T-helper 1 cell treated with Interleukin-12 subunit alpha and Interleukin-12 subunit beta and Interleukin-4 antibody, amounts not matched to agents 30 ng/mL and 1 ng/mL, for 36 hours (primary cell): ENCODE data around the gene MAGEF1. TPM values are rescaled to one million over a fixed set of nuclear protein-coding genes. Genes with fewer than 3 reads are reported as not detected.

Source experiments
- intact Hi-C: fragments of 100-400 bp; cut with micrococcal nuclease; formaldehyde crosslinking; loops from one replicate; pipeline ENCODE4 v1.15.1; 2024
- total RNA-seq: library from RNA; stranded (reverse); gene quantifications from 2 replicates; pipeline ENCODE4 v1.2.3, GENCODE V29; 2022

The MAGEF1 gene, protein sequence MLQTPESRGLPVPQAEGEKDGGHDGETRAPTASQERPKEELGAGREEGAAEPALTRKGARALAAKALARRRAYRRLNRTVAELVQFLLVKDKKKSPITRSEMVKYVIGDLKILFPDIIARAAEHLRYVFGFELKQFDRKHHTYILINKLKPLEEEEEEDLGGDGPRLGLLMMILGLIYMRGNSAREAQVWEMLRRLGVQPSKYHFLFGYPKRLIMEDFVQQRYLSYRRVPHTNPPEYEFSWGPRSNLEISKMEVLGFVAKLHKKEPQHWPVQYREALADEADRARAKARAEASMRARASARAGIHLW
- 8.6 and 9.0 TPM in 2 replicates for total RNA-seq

DNA sequence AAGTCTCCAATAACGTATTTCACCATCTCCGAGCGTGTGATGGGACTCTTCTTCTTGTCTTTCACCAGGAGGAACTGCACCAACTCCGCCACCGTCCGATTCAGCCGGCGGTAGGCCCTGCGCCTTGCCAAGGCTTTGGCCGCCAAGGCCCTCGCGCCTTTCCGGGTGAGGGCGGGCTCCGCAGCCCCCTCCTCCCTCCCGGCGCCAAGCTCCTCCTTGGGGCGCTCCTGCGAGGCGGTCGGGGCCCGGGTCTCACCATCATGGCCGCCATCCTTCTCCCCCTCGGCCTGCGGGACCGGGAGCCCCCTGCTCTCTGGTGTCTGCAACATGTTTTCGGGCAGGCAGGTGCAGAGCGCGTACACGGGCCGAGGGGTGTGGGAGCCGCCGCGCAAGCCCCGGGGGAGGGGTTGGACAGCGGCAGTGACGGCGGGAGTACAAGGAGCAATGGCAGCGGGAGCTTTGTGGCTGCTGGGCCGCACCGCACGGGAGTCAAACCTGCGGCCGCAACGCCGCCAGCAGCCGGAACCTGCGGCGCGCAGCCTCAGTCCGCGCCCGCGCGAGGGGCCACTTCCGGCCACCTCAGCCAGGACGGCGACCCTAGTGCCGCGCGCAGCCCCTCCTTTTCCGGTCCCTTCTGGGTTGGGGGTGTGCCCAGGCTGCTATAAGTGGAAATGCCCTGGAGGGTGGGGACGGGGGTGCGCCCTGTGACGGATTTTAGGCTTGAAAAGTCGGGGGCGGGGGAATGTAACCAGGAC lies at the start of gene MAGEF1:
Gene MAGEF1 (minus strand): TSS at position 572 of the 755 bp plus-strand sequence. CDS start 243 bp downstream, at position 329.
- intact Hi-C loops, result loop anchor here (1.0 to 5.0 kb wide), 12 partner anchors 16 to 829 kb away; partner anchors contain the start of genes ABCC5, CLCN2, EIF2B5 and EPHB3

DNA sequence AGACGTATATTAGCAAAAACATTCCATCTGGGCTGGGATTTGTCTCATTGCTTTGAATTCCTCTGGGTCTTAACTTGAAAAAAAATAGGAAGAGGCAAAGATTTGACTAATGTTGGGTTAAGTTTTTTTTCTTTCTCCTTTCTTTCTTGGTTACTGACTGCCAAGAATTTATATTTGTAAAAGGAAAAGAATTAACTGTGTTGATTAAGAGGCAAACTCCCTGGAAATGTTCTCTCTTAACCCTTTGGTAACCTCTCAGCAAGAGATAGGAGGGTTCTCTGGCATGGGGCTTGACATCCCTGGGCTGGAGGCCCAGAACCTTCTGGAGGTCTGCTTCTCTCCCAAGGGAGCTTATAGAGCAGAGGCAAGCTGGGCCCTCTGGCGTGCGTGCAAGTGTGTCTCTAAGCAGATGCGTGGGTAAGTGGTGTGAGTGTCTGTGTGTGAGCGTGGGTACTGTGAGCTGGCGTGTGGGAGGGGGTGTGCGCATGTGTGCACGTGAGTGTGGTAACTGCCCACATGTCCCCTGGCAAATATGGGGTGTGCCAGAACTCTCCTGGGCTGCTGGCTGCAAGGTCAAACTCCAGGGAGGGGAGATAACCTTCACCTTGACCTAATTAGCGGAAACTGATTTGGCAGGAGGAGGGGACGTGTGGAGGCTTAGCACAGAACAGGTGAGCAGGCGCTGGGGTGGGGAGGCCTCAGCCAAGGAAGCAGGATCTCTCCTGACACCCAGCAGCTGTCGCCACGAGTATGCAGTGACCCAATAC lies 49.4 kb upstream of the MAGEF1 start:
- intact Hi-C loops, result no loop called here

DNA sequence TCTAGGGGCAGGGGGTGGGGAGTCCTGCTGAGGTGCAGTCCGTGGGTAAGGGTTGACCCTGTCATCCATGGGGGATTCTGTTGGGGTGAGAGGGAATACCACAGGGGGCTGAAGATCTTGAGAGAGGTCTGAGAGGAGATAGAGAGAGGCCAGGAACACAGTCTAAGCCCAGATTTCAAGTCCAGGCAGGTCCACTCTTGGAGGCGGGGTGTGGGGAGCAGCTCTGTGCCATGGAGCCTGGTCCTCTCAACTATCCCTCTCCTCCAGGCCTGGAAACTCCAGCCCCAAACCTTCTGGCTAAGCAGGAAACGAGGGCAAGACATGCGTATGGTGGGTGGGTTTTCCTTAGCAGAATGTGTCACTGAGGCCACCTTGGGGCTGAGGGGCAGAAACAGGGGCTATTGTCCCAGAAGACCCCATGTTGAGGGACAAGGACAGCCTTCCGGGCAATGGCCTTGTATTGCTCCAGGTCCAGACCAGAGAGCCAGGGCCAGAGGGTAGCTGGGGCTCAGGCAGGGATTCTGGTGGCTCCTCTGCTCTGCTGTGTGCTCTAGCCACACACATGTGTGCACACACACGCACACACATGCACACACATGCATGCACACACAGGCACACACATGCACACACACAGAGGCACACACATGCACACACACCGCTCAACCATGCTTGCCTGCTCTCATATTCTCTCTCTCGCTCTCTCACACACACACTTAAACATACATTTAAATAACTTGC lies 48.6 kb upstream of the MAGEF1 start:
- intact Hi-C loops, result no loop called here

DNA sequence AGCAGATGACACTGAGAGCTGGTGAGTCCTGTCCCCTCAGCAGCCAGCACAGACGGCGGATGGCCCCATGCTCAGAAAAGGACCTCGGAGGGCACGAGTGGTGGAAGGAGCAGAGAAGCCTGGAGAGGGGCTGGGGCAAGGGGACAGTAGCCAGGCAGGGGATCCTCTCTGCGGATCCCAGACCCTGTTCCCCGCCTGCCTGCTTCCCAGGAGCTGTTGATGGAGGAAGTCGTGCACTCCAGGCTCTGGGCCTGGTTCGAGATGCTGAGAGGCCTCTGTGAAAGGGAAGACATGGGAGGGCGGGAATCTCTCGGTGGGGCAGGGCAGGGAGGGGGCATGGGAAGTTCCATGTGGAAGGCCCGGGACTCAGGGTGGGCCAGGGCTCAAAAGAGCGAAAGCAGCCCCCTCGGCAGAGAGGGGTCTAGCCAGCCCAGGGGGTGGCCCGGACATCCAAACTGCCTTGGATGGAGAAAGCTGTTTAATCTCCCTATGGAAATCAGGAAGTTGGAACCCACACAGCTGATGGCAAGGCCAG lies 47.9 kb upstream of the MAGEF1 start:
- intact Hi-C loops, result no loop called here

DNA sequence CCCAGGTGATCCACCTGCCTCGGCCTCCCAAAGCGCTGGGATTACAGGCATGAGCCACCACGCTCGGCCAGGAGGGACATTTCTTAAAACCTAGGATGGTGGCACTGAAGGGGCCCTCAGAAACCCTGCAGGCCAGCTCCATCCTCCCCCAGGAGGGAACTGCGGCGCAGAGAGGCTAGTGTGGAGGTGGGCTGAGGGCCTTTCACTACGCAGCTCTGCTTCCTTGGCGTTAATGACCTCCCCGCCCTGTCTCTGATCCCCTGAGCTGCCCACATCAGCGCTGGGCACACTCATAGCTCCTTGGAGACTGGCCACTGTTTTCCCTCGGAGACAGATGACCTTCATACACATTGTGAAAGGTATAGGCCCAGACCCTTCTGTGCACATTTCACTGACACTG lies 46.2 kb upstream of the MAGEF1 start:
- intact Hi-C loops, result no loop called here

DNA sequence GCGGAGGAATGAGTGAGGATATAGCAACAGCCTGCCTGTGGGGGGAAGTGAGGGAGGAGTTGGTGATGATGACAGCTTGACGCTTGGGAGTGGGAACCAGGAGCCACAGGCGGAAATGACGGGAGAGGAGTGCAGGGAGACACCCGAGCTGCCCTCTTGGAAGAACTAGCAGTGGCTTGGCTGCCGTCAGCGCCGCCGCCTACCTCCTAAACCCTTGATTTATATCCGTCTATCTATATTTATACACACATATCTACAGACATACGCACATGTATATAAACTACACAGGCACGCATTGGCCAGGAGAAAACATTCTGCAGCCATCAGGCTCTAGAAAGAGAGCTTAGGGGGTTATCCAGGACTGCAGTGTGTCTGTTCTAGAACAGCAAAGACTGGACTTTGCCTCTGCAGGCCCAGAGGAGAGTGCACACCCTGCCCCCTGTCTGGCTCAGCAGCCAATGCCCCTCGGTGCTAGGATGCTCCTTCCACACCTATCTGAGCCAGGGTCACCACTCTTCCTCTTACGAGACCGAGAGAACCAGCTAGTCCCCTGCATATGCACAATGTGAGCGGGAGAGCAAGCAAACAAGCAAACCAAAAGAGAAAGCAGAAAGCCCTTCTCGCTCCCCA lies 45.3 kb upstream of the MAGEF1 start:
- intact Hi-C loops, result no loop called here

DNA sequence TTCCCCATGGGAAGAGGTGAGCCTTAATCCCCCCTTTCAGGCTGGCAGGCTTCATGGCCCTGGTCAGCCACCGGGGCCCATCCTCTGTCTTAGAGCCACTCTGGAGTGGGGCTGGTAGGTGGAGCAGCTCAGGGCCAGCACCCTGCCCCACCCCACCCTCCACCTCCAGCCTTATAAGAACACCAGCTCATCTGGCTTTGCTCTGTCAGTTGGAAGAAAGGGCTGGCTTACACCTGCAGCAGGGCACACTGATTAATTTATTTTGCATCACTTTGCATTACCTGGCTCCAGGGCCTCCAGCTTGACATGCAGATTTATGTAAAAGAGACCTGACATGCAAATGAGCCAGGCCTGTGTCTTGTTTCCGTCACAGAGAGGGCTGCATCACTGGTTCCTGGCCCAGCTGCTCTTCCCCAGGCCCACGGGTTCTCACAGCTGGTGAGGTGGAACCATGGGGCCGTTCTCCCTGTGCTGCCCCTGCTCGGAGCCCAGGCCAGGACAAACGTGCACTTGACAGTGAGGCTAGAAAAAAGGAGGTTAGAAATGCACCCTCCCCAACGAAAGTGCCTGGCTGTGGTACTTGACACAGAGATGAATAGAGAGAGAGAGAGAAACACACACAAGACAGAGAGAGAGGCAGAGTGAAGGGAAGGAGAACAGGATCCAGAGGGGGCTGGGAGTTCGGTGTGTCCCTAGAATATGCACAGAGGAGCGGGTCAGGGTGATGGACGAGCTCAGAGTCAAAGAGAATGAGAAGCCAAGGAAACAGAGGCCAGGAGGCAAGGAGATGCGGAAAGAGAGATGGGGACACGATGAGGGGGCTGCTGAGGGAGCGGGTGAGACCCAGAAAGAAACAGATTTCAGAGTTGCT lies 44.5 kb upstream of the MAGEF1 start:
- intact Hi-C loops, result no loop called here

DNA sequence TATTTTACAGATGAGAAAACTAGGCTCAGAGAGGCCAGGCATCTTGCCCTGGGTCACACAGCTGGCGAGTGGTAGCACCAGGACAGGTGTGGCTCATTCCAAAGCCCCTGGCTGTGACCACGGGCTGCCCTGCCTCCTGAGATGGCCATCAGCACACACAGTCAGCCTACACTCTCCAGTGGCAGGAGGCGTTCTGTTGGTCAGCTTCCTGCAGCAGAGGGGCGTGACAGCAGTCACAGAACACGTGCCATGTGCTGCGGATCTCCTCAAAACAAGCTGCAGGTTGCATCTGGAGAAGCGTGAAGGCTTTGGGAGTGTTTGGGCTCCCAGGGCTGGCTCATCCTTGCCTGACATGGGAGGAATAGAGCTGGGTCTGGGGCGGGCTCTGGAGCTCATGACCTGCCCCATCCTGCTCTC lies 43.5 kb upstream of the MAGEF1 start:
- intact Hi-C loops, result no loop called here

DNA sequence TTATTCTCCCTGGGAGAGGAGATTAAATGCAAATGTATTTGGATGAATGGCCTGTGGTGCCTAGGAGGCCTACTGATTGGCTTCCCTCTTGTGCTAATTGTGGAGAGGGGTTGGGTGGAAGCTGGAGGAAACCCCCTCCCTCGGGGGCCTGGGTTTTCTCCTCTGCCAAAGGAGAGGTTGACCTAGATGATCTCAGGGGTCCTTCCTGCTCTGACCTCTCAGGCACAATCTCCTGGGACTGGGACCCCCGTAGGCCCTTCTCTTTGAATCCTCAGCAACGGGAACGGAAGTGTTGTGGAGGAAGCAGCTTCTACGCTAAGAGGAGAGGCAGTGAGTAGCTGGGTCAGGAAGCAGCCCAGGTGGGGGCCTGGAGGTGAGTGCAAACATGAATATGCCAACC lies 40.5 kb upstream of the MAGEF1 start:
- intact Hi-C loops, result no loop called here

DNA sequence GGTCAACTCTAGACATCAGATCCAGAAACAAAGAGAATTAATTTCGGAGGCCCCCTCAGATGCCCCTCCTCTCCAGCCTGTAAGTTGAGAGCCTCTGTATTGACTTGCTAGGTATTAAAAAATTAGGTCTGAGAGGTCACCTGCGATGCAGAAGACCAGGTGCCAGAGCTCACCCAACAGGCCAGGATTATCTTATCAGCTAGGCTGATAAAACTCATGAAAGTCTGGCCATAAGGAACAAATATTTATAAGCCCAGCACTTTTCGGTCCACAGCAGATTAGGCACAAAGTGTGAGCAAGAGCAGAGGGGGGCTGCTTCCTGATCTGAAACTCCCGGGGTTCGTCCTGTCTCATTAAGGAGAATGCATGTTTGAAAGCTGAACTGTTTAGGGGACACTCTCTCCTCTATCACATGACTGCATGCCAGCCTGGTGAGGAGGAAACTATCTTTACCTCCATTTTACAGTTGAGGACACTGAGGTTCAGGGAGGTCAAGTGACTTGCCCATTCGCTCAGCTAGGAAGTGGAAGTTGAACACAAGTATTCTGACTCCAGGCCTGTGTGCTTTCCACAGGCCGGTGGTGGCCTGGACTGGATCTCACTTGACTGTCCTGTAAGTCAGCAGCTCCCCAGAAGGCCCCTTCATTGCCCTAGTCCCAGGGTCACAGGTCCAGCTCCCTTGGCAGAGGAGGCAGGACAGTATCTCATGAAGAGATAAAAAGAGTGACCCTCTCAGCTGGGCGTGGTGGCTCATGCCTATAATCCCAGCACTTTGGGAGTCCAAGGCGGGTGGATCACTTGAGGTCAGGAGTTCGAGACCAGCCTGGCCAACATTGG lies 39.6 kb upstream of the MAGEF1 start:
- intact Hi-C loops, result no loop called here

DNA sequence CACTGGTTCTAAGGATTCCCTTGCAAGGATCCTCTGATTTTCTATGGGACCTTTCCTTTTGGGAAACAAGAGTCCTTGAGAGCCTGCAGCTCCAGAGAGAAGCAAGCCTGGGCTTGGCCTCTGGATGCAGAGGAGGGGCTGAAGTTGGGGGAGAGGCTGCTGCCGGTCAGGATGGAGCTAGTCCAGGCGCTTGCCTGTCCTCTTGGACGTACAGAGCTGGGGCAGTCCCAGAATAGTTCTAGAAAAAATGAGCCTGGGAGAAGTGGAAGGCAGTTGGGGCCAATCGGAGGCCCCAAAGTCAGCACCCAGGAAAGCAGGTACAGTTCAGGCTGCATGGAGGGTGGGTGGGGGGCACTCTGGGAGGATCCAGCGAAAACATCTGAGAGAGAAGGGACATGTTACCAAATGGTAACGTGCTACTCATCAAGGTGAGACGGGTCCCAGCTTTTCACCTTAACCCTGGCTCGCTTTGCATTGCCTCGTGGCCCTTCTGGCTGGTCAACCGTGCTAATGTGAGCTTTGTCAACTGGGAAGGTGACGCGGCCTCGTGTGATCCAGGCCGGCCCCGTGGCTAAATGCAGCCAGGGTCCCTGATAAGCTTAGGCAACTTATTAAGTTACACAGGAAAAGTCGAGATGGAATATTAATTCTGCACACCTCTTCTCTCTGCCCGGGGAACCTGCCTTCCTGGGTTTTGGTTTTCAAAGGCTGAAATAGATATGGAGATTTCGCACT lies 38.7 kb upstream of the MAGEF1 start:
- intact Hi-C loops, result no loop called here

DNA sequence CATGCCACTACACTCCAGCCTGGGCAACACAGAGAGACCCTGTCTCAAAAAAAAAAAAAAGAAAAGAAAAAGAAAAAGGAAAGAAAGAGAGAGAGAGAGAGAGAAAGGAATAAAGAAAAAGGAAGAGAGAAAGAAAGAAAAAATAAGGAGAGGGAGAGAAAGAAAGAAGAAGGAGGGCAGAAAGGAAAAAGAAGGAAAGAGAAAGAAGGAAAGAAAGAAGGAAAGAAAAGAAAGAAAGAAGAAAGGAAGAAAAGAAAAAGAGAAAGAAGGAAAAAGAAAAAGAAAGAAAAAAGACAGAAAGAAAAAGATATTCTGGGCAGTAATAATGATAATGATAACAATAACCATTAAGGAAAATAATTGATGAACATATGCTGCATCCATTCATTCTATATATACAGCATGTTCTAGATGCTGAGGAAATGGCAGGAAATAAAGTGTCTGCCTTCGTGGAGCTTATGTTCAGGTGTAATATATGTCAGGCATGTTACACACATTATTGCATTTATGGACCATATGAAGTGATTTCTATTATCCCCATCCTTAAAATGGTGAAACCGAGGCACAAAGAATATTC lies 37.4 kb upstream of the MAGEF1 start:
- intact Hi-C loops, result no loop called here

DNA sequence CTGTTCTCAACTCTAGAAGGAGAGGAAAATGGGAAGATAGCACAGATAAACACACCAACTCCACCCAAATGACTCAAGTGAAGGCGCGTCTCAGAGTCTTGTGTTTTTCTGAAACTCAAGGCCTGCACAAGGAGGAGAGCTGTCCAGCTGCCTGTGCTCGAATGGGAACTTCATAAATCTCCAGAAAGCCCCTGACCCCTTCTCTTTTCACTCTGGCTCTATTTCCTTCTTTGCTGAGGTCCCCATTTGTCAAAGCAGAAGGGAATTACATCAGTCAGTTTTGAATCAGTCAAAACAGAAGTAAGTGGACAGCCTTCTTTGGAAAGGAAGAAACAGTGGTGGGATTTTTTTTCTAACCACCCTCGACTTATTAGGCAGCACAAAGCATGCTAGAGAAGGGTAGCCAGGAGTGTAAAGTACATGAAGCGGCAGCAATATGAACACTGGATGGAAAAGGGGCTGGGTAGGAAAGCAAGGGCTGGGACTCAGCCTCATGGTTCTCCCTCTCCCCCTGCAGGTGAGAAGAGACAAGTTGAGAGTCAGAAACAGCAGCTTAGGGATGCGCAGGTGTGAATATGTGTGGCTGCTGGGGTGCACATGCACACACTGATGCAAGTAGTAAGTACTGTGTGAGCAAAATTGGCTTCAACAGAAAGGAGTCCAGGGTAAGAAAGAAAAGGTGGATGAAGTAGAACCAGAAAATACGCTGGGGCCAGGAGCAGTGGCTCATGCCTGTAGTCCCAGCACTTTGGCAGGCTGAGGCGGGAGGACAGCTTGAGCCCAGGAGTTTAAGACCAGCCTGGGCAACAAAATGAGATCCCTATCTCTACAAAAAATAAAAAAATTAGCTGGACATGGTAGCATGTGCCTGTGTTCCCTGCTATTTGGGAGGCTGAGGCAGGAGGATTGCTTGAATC lies 36.6 kb upstream of the MAGEF1 start:
- intact Hi-C loops, result loop anchor here (1.0 kb wide), 1 partner anchor 187 kb away; the partner anchor contains the start of gene EPHB3

DNA sequence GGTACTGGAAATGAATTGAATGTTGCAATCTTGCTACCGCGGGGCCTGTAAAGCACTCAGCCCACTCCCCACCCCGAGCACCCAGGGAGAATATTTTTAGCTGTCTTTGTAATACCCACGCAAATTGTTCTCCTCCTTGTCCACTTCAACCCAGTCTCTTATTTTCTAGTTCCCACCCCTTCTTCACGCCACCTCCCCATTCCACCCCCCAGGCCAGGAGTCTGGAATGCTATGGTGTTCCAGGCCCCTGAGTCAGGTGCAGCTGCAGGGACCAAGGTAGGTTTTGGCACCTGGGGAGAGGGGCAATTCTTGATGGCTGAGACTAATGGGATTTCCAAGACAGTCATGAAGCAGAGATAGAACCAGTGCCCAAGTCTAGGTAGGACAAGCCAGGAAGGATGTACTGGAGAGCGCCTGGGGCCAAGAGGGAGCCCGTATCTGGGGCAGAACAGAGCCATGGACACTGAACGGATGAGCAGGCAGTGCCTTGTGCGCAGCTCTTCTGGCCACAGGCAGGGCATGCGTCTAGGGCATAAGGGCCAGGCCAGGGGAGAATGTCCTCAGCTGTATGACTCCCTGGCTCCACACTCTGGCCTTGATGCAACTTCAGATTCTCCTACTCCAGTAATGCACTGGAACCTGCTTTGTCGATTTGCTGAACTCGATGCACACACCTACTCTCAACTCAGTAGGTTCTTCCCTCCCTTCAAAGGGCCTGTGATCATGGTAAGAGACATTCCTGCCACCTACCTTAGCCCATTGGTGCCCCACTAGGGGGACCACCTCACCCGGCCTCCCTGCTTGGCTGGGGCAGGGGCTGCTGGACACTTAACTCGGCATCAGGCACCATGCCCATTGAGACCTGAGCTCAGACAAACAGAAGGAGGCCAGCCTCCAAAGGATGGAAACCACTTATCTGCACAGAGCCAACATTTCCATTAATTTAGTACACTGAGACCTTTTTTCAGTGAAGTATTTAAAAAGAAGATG lies 34.6 kb upstream of the MAGEF1 start:
- intact Hi-C loops, result no loop called here

DNA sequence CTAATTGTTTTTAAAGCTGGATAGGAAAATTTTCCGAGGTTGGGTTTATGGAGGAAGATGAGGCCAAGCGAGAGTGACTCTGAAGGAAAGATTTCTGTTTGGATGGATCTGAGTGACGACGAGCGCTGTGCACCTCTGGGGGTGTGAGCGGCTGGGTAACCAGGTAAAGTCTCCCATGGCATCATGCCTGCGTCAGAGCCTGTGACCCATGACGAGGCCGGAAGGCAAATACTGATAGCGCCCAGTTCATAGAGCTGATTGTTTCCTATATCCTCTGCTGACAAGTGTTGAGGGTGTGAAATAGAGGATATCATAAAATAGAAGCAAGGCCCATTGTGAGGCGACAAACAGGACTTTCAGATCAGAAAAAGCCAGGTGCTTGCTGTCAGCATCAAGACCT lies 33.7 kb upstream of the MAGEF1 start:
- intact Hi-C loops, result no loop called here
